ENCODE data around the gene SCRG1.
A peak's percentile ranks its signal among the peaks of the same experiment; 100 is the strongest.

Gene SCRG1

GRCh38 chr4:173440888-173441287 lies 42.0 kb upstream of the SCRG1 start:
- peaks cover 0 to 18% (median 7%) of the 10 kb centered on the region in 4 donors for H3K4me1 ChIP-seq
- no peak overlapping the region for H3K4me3 ChIP-seq
- DNase-seq, result no peak
- no peaks in the 10 kb centered on the region for H3K27me3 ChIP-seq
- H3K36me3 ChIP-seq, result peaks cover 5 to 6% (median 6%) of the 10 kb centered on the region in 3 donors
- intact Hi-C loops (cut with DNase I; ENCODE audit: low total_unique reads), result no loop called here
- TF ChIP-seq CTCF (IDR thresholded peaks at IDR 0.05), result no peak
- H3K9me3 ChIP-seq, result peaks cover 0 to 4% (median 0%) of the 10 kb centered on the region in 3 donors
- H3K27ac ChIP-seq, result no peak overlapping the region

GRCh38 chr4:173436771-173437265 lies 37.9 kb upstream of the SCRG1 start:
- H3K4me1 ChIP-seq, result peaks cover 0 to 25% (median 7%) of the 10 kb centered on the region in 4 donors
- no peak for TF ChIP-seq CTCF (IDR thresholded peaks at IDR 0.05)
- DNase-seq, result no peak
- intact Hi-C loops (cut with DNase I; ENCODE audit: low total_unique reads), result no loop called here
- peak overlapping the region in 1 of 2 donors; percentile 16 for H3K27ac ChIP-seq
- no peaks in the 10 kb centered on the region for H3K27me3 ChIP-seq
- H3K4me3 ChIP-seq, result no peak overlapping the region
- peaks cover 0 to 6% (median 6%) of the 10 kb centered on the region in 3 donors for H3K36me3 ChIP-seq
- H3K9me3 ChIP-seq, result peaks cover 0 to 4% (median 0%) of the 10 kb centered on the region in 3 donors

GRCh38 chr4:173436149-173436579 lies 37.2 kb upstream of the SCRG1 start:
- no peak for TF ChIP-seq CTCF (IDR thresholded peaks at IDR 0.05)
- Histone ChIP-seq H3K36me3 (peaks cover 0 to 6% (median 6%) of the 10 kb centered on the region in 3 donors), H3K9me3 (peaks cover 0 to 4% (median 0%) of the 10 kb centered on the region in 3 donors), H3K27ac (peak overlapping the region in 1 of 2 donors; percentile 16), H3K27me3 (no peaks in the 10 kb centered on the region), H3K4me1 (peaks cover 0 to 25% (median 7%) of the 10 kb centered on the region in 4 donors), H3K4me3 (no peak overlapping the region)
- DNase-seq, result no peak
- intact Hi-C loops (cut with DNase I; ENCODE audit: low total_unique reads), result no loop called here

- H3K4me3 ChIP-seq, result no peak overlapping the region
- DNase-seq, result no peak
- H3K9me3 ChIP-seq, result peaks cover 0 to 4% (median 0%) of the 10 kb centered on the region in 3 donors
- intact Hi-C loops (cut with DNase I; ENCODE audit: low total_unique reads), result no loop called here
- H3K36me3 ChIP-seq, result peaks cover 0 to 6% (median 5%) of the 10 kb centered on the region in 3 donors
- H3K27me3 ChIP-seq, result no peaks in the 10 kb centered on the region
- TF ChIP-seq CTCF (IDR thresholded peaks at IDR 0.05), result no peak
- H3K4me1 ChIP-seq, result peaks cover 0 to 25% (median 7%) of the 10 kb centered on the region in 4 donors
- H3K27ac ChIP-seq, result no peak overlapping the region
These were observed 35.3 kb upstream of the SCRG1 start for GRCh38 chr4:173434231-173434630.

- intact Hi-C loops (cut with DNase I; ENCODE audit: low total_unique reads), result no loop called here
- no peaks in the 10 kb centered on the region for H3K27me3 ChIP-seq
- no peak for TF ChIP-seq CTCF (IDR thresholded peaks at IDR 0.05)
- no peak overlapping the region for H3K4me3 ChIP-seq
- no peaks in the 10 kb centered on the region for H3K9me3 ChIP-seq
- no peaks in the 10 kb centered on the region for H3K36me3 ChIP-seq
- no peak for DNase-seq
- no peak overlapping the region for H3K27ac ChIP-seq
- H3K4me1 ChIP-seq, result peaks cover 0 to 25% (median 7%) of the 10 kb centered on the region in 4 donors
These were observed 34.5 kb upstream of the SCRG1 start for GRCh38 chr4:173433447-173433846.
